K562 (cell line): ENCODE data around the gene TMEM271. TPM values are rescaled to one million over a fixed set of nuclear protein-coding genes. Genes with fewer than 3 reads are reported as not detected.

Source experiments
- ATAC-seq: fragments of 200-7000 bp; cut with Tn5 transposase; 3 replicates; pipeline ENCODE4 v1.9.1; 2020; ENCODE audit warnings: moderate library complexity
- BruUV-seq: library from RNA; stranded (reverse); fragments of 400-500 nt; replicated peaks from 2 replicates; lab custom pipeline; 2021; lab: Mats Ljungman, UMichigan
- CTCF ChIA-PET: fragments of 300-600 bp; formaldehyde crosslinking; extraction: SDS; loops from one replicate; lab custom pipeline; 2021; ENCODE audit warnings: low intra/inter-chr PET ratio; lab: Yijun Ruan, JAX
- POLR2A ChIA-PET: fragments of 300-600, 350-650 bp; sonication (Branson Sonifier 250); formaldehyde crosslinking; extraction: SDS; loops from one replicate; lab custom pipeline; 2021; ENCODE audit warnings: antibody characterized with exemption, inconsistent platforms; lab: Yijun Ruan, JAX
- DNase-seq, 4 experiments: peaks; one replicate each; pipeline versions ENCODE4 v3.0.0 to v3.0.0-alpha.2; 2011 to 2018; ENCODE audit warnings: low spot score in 3 of 4, mixed read lengths in 3 of 4; ENCODE audit errors: extremely low read depth in 1 of 4
- FAIRE-seq: peaks from 2 replicates; lab custom pipeline; 2011; peaks lifted over from hg19 to GRCh38; lab: Jason Lieb, UNC
- H2AFZ ChIP-seq: 2 replicates; pipeline ENCODE4 v1.6.0; 2011; ENCODE audit warnings: low read depth, low read length, control low read depth, inconsistent platforms
- H3K27ac ChIP-seq: fragments of 200-600 bp; 3 replicates; pipeline ENCODE4 v1.8.0; 2011; ENCODE audit warnings: low read depth, mild to moderate bottlenecking, control low read depth, inconsistent platforms, low read length, moderate library complexity, mixed read lengths; ENCODE audit errors: extremely low read depth
- H3K27me3 ChIP-seq, 2 experiments: fragments of 300-600 bp in 1 of 2; 2 replicates in 1 of 2; 3 replicates in 1 of 2; pipeline versions ENCODE4 v1.6.0 to v1.8.0; 2011; ENCODE audit warnings: inconsistent platforms in 2 of 2, low read length in 2 of 2, mild to moderate bottlenecking in 1 of 2, mixed read lengths in 1 of 2, moderate library complexity in 1 of 2; ENCODE audit not compliant: control insufficient read depth in 2 of 2, insufficient read depth in 2 of 2
- H3K36me3 ChIP-seq: fragments of 300-600 bp; 3 replicates; pipeline ENCODE4 v1.8.0; 2011; ENCODE audit warnings: mild to moderate bottlenecking, low read length, inconsistent platforms; ENCODE audit not compliant: control insufficient read depth, insufficient read depth
- H3K4me1 ChIP-seq, 2 experiments: fragments of 200-600 bp in 1 of 2; replicated peaks in 1 of 2; 2 replicates in 1 of 2; 3 replicates in 1 of 2; pipeline versions ENCODE4 v1.5.1 to v1.8.0; 2011; ENCODE audit warnings: inconsistent platforms in 2 of 2, low read length in 2 of 2, mild to moderate bottlenecking in 1 of 2, mixed read lengths in 1 of 2, moderate library complexity in 1 of 2; ENCODE audit not compliant: control insufficient read depth in 2 of 2, insufficient read depth in 2 of 2
- H3K4me2 ChIP-seq: 2 replicates; pipeline ENCODE4 v1.6.1; 2011; ENCODE audit warnings: low read length, control low read depth, inconsistent platforms, mixed read lengths; ENCODE audit not compliant: insufficient read depth
- H3K4me3 ChIP-seq: fragments of 200-600 bp; sonication (generic), shearing (Covaris generic); 2 replicates; pipeline ENCODE4 v1.5.1; 2016; ENCODE audit warnings: control low read depth, inconsistent platforms
- H3K79me2 ChIP-seq: fragments of 200-600 bp; 3 replicates; pipeline ENCODE4 v1.8.0; 2011; ENCODE audit warnings: low read length, inconsistent platforms; ENCODE audit not compliant: control insufficient read depth, insufficient read depth
- H3K9ac ChIP-seq, 2 experiments: 2 replicates each; pipeline versions ENCODE4 v1.6.0 to v1.6.1; 2011; ENCODE audit warnings: low read depth in 2 of 2, low read length in 2 of 2, control low read depth in 1 of 2, inconsistent platforms in 1 of 2, mild to moderate bottlenecking in 1 of 2, mixed read lengths in 1 of 2; ENCODE audit not compliant: insufficient read depth in 1 of 2
- H3K9me1 ChIP-seq: one replicate; pipeline ENCODE4 v1.6.0; 2011; ENCODE audit warnings: inconsistent platforms, mild to moderate bottlenecking, low read length, moderate library complexity; ENCODE audit not compliant: control insufficient read depth, insufficient read depth
- H3K9me3 ChIP-seq: replicated peaks from 2 replicates; pipeline ENCODE4 v1.5.1; 2011; ENCODE audit warnings: low read depth, low read length, inconsistent platforms; ENCODE audit not compliant: control insufficient read depth, insufficient read depth
- H4K20me1 ChIP-seq: replicated peaks from 2 replicates; pipeline ENCODE4 v1.6.1; 2011; ENCODE audit warnings: low read length, inconsistent platforms, mixed read lengths; ENCODE audit not compliant: control insufficient read depth, insufficient read depth
- ATF2 ChIP-seq: sonication (generic); formaldehyde crosslinking; IDR thresholded peaks from 2 replicates; pipeline ENCODE4 v1.8.1; 2022; ENCODE audit warnings: missing genetic modification reagents
- ESRRB ChIP-seq: fragments of 250-450 bp; sonication (Bioruptor Pico); IDR thresholded peaks from 2 replicates; pipeline ENCODE4 v1.5.0; 2020; ENCODE audit warnings: mild to moderate bottlenecking, moderate library complexity, borderline replicate concordance
- ETS1 ChIP-seq: conservative IDR thresholded peaks from 2 replicates; pipeline ENCODE4 v1.6.1; 2011; ENCODE audit warnings: low read depth, mild to moderate bottlenecking, low read length; ENCODE audit not compliant: control insufficient read depth
- STAT5A ChIP-seq: IDR thresholded peaks from 2 replicates; pipeline ENCODE4 v1.6.1; 2012; ENCODE audit warnings: low read length, inconsistent platforms, borderline replicate concordance
- ZFP1 ChIP-seq: fragments of 450-650 bp; formaldehyde crosslinking; IDR thresholded peaks from 2 replicates; pipeline ENCODE4 v1.4.0; 2020; ENCODE audit warnings: mild to moderate bottlenecking, mixed read lengths
- WGBS: fragments of 100-300 bp; shearing (Covaris generic); methylation state at CpG from one replicate; pipeline ENCODE4 v1.1.6; 2016; ENCODE audit warnings: low coverage, mixed read lengths; ENCODE audit not compliant: insufficient coverage; ENCODE audit errors: missing lambda C conversion rate; 5-methylcytosine and 5-hydroxymethylcytosine counted together
- in situ Hi-C: fragments of 300-500 bp; cut with MboI; formaldehyde crosslinking; loops from 4 replicates; pipeline ENCODE4 v1.15.0; 2018; ENCODE audit warnings: inconsistent platforms, mixed read lengths
- intact Hi-C: fragments of 100-400 bp; cut with micrococcal nuclease; formaldehyde crosslinking; loops from 2 replicates; pipeline ENCODE4 v1.14.2; 2022
- polyA plus RNA-seq, 8 experiments: library from polyadenylated mRNA; depleted of rRNA in 4 of 8; stranded (reverse) in 5 of 8; unstranded in 3 of 8; fragments of >200 nt; fragmentation: Nextera tagmentation in 2 of 8; fragmentation: Illumina TruSeq in 1 of 8; extraction: Ambion mirVana in 2 of 8; extraction: Trizol in 1 of 8; gene quantifications; 2 replicates each; pipeline versions ENCODE4 v1.2.1 to v1.2.3, GENCODE V29; 2011 to 2014; ENCODE audit warnings: inconsistent platforms in 1 of 8, missing spikeins in 1 of 8
- total RNA-seq, 7 experiments: library from RNA; depleted of rRNA in 6 of 7; stranded (reverse); fragments of >200 nt in 6 of 7; fragmentation: Illumina TruSeq in 2 of 7; extraction: Trizol in 2 of 7; gene quantifications; 2 replicates each; pipeline versions ENCODE4 v1.2.1 to v1.2.3, GENCODE V29; 2011 to 2021; ENCODE audit warnings: low replicate concordance in 1 of 7
- TF ChIP-seq, protein P1 (sequence below), 2 experiments: fragments of 450-650 bp in 1 of 2; IDR thresholded peaks; 2 replicates each; pipeline ENCODE4 v1.6.1; 2011 to 2017; ENCODE audit warnings: low read depth in 2 of 2, antibody characterized with exemption in 1 of 2, borderline replicate concordance in 1 of 2, low read length in 1 of 2, mild to moderate bottlenecking in 1 of 2, mixed read lengths in 1 of 2; ENCODE audit not compliant: control insufficient read depth in 1 of 2

Gene TMEM271
- total and polyA plus RNA-seq, 9 of the 15 experiments (the other 6 are each of a cell fraction or from before 2014, with no cell fraction given), result not detected

DNA sequence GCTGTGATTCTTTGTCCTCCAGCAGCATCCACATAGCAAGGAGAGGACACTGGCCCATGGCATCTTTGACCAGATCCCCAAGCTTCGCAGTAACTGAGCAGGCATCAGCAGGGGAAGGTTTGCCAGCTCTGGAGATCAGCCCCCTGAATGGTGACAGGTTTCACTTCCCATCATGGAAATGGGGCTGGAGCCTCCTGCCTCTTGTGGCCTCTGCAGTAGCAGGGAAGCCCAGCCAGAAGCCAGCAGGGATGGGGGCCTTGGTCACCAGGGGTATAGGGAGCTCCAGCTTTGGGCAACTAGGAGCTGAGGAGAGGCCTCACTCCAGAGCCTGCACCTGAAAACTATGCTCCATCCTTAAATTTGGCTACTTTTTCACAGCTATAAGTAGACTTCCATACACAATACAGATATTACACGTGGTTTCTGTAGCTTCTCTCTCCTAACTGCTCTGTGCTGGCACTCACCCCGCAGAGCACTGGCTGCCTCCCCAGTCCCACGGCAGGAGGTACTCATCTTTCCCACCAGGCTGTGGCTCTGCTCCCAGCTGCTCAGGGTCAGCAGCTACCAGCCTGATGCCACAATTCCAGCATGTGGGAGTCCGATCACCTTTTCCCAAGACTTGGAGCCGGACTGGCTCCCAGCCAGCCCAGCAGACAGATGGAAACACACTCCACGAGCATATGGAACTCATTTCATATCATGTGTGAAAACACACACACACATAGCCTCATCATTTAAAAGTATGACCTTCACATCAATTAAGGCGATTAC lies 2.8 kb downstream of the TMEM271 start:
- BruUV-seq, result no TSS peak
- ChIA-PET POLR2A (no interaction called here), CTCF (no interaction called here)
- no peak for FAIRE-seq
- H3K4me1 ChIP-seq, result peaks cover 0 to 11% of the 10 kb centered on the region in 2 experiments; a peak in 2 of 5 replicates
- H3K27me3 ChIP-seq, result peaks cover 5 to 46% of the 10 kb centered on the region in 2 experiments; a peak in 3 of 5 replicates
- no peak overlapping the region for H2AFZ ChIP-seq
- no peak overlapping the region for H3K4me3 ChIP-seq
- H3K79me2 ChIP-seq, result no peaks in the 10 kb centered on the region
- ATAC-seq, result no peak
- H3K36me3 ChIP-seq, result no peaks in the 10 kb centered on the region
- intact Hi-C loops, result no loop called here
- H3K27ac ChIP-seq, result no peak overlapping the region
- DNase-seq, result no peak
- H4K20me1 ChIP-seq, result no peaks in the 10 kb centered on the region
- H3K9me3 ChIP-seq, result 0 out of 2 replicates have a peak, but pooled peaks cover 2% of the 10 kb centered on the region
- no peak overlapping the region for H3K9ac ChIP-seq
- under 1% methylated on average over 8 of the region's 8 CpGs for WGBS
- in situ Hi-C loops, result no loop called here
- no peak overlapping the region for H3K4me2 ChIP-seq
- H3K9me1 ChIP-seq, result no peaks in the 10 kb centered on the region
- TF ChIP-seq ESRRB (CRISPR knock-in tag), result no peak
- TF ChIP-seq, protein P1, sequence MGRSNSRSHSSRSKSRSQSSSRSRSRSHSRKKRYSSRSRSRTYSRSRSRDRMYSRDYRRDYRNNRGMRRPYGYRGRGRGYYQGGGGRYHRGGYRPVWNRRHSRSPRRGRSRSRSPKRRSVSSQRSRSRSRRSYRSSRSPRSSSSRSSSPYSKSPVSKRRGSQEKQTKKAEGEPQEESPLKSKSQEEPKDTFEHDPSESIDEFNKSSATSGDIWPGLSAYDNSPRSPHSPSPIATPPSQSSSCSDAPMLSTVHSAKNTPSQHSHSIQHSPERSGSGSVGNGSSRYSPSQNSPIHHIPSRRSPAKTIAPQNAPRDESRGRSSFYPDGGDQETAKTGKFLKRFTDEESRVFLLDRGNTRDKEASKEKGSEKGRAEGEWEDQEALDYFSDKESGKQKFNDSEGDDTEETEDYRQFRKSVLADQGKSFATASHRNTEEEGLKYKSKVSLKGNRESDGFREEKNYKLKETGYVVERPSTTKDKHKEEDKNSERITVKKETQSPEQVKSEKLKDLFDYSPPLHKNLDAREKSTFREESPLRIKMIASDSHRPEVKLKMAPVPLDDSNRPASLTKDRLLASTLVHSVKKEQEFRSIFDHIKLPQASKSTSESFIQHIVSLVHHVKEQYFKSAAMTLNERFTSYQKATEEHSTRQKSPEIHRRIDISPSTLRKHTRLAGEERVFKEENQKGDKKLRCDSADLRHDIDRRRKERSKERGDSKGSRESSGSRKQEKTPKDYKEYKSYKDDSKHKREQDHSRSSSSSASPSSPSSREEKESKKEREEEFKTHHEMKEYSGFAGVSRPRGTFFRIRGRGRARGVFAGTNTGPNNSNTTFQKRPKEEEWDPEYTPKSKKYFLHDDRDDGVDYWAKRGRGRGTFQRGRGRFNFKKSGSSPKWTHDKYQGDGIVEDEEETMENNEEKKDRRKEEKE (IDR thresholded peaks at IDR 0.05; ENCODE audit: borderline replicate concordance in 1 of 2, control insufficient read depth in 1 of 2, low read depth in 2 of 2, low read length in 1 of 2), result no peak
- no peak for TF ChIP-seq ETS1
- no peak for TF ChIP-seq ATF2 (CRISPR knock-in tag)
- no peak for TF ChIP-seq ZFP1
- no peak for TF ChIP-seq STAT5A
